GM12892 (cell line): ENCODE results near the gene SCG2.

Experiments used
- POLR2A ChIP-seq: IDR thresholded peaks from 2 replicates; pipeline ENCODE4 v1.6.1; 2011; ENCODE audit warnings: low read depth, low read length, control low read depth
- POLR2AphosphoS5 ChIP-seq: IDR thresholded peaks from 2 replicates; pipeline ENCODE4 v1.6.1; 2011; ENCODE audit warnings: low read depth, low read length, control low read depth
- TAF1 ChIP-seq: IDR thresholded peaks from 2 replicates; pipeline ENCODE4 v1.6.1; 2011; ENCODE audit warnings: low read depth, mild to moderate bottlenecking, control low read depth, low read length, borderline replicate concordance

- TF ChIP-seq POLR2AphosphoS5 = no peak
- no peak for TF ChIP-seq POLR2A
- no peak for TF ChIP-seq TAF1
These were observed 1.1 kb downstream of the SCG2 start for GRCh38 chr2:223601018-223601417.
